Ovary (tissue), 3 donors: Measurements from ENCODE around the gene EXOC3L1.

ENCODE experiments used
- EP300 ChIP-seq: sonication (generic); formaldehyde crosslinking; IDR thresholded peaks from one replicate; pipeline ENCODE4 v1.6.1; 2017; ENCODE audit warnings: antibody characterized with exemption
- POLR2A ChIP-seq: fragments of 450-650 bp; IDR thresholded peaks from one replicate; pipeline ENCODE4 v1.6.1; 2017; ENCODE audit warnings: antibody characterized with exemption, mild to moderate bottlenecking, moderate library complexity
- TF ChIP-seq, protein P1 (sequence below), 3 donors: fragments of 450-650 bp in 2 of 3; fragments of 200-600 bp in 1 of 3; IDR thresholded peaks; one replicate each; pipeline versions ENCODE4 v1.5.1 to v1.8.0; 2016 to 2022; ENCODE audit warnings: antibody characterized with exemption in 3 of 3, mild to moderate bottlenecking in 1 of 3
- donor health status: DM: no; HTN: no; CAD: no.

- TF ChIP-seq POLR2A, result no peak
- TF ChIP-seq, protein P1, sequence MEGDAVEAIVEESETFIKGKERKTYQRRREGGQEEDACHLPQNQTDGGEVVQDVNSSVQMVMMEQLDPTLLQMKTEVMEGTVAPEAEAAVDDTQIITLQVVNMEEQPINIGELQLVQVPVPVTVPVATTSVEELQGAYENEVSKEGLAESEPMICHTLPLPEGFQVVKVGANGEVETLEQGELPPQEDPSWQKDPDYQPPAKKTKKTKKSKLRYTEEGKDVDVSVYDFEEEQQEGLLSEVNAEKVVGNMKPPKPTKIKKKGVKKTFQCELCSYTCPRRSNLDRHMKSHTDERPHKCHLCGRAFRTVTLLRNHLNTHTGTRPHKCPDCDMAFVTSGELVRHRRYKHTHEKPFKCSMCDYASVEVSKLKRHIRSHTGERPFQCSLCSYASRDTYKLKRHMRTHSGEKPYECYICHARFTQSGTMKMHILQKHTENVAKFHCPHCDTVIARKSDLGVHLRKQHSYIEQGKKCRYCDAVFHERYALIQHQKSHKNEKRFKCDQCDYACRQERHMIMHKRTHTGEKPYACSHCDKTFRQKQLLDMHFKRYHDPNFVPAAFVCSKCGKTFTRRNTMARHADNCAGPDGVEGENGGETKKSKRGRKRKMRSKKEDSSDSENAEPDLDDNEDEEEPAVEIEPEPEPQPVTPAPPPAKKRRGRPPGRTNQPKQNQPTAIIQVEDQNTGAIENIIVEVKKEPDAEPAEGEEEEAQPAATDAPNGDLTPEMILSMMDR (IDR thresholded peaks at IDR 0.05), result no peak
- TF ChIP-seq EP300, result no peak
Measured at GRCh38 chr16:67196881-67197280, 6.9 kb upstream of the EXOC3L1 start.
